K562 (cell line): ENCODE data around the gene MBOAT7. TPM values are rescaled to one million over a fixed set of nuclear protein-coding genes. Genes with fewer than 3 reads are reported as not detected.

Experiments used
- ATF6 ChIP-seq: sonication (generic); formaldehyde crosslinking; IDR thresholded peaks from 2 replicates; pipeline ENCODE4 v1.4.0; 2020; ENCODE audit warnings: mild to moderate bottlenecking, missing genetic modification reagents
- BMI1 ChIP-seq: fragments of 150-350 bp; IDR thresholded peaks from 2 replicates; pipeline ENCODE4 v1.6.1; 2014; ENCODE audit warnings: low read length
- EZH2 ChIP-seq: IDR thresholded peaks from 2 replicates; pipeline ENCODE4 v1.6.1; 2012; ENCODE audit warnings: low read depth, mild to moderate bottlenecking, inconsistent platforms, low read length, borderline replicate concordance
- HDAC6 ChIP-seq: IDR thresholded peaks from 2 replicates; pipeline ENCODE4 v1.6.1; 2012; ENCODE audit warnings: low read depth, mild to moderate bottlenecking, control low read depth, inconsistent platforms, low read length, moderate library complexity
- HES1 ChIP-seq: fragments of 450-650 bp; IDR thresholded peaks from 2 replicates; pipeline ENCODE4 v1.6.1; 2016; ENCODE audit warnings: low read depth, mild to moderate bottlenecking, moderate library complexity
- HSF4 ChIP-seq: fragments of 250-450 bp; sonication (Bioruptor Pico); IDR thresholded peaks from 2 replicates; pipeline ENCODE4 v2.1.2; 2022; ENCODE audit warnings: mild to moderate bottlenecking, moderate library complexity, borderline replicate concordance
- NFXL1 ChIP-seq: fragments of 450-650 bp; formaldehyde crosslinking; IDR thresholded peaks from 2 replicates; pipeline ENCODE4 v1.4.0; 2021; ENCODE audit warnings: mild to moderate bottlenecking
- NR2F6 ChIP-seq: fragments of 450-650 bp; formaldehyde crosslinking; IDR thresholded peaks from 2 replicates; pipeline ENCODE4 v1.4.0; 2020; ENCODE audit warnings: mild to moderate bottlenecking
- NR4A1 ChIP-seq, 2 experiments: fragments of 250-450 bp in 1 of 2; fragments of 450-650 bp in 1 of 2; sonication (Bioruptor Pico) in 1 of 2; IDR thresholded peaks; 2 replicates each; pipeline versions ENCODE4 v1.4.0 to v1.6.1; 2016 to 2020; ENCODE audit warnings: mild to moderate bottlenecking in 2 of 2, missing compliant biosample characterization in 1 of 2, missing genetic modification characterization in 1 of 2, moderate library complexity in 1 of 2
- PRDM10 ChIP-seq: fragments of 450-650 bp; IDR thresholded peaks from 2 replicates; pipeline ENCODE4 v1.6.1; 2018; ENCODE audit not compliant: partially characterized antibody
- RFX1 ChIP-seq: fragments of 450-650 bp; IDR thresholded peaks from 2 replicates; pipeline ENCODE4 v1.6.1; 2016; ENCODE audit warnings: mild to moderate bottlenecking, moderate library complexity
- USF2 ChIP-seq: sonication (generic); formaldehyde crosslinking; IDR thresholded peaks from 2 replicates; pipeline ENCODE4 v1.5.0; 2020; ENCODE audit warnings: missing genetic modification reagents
- ZBED1 ChIP-seq: IDR thresholded peaks from 2 replicates; pipeline ENCODE4 v1.6.1; 2014
- ZBTB34 ChIP-seq: fragments of 250-450 bp; sonication (Bioruptor Pico); IDR thresholded peaks from 2 replicates; pipeline ENCODE4 v1.8.0; 2021; ENCODE audit warnings: mild to moderate bottlenecking, moderate library complexity
- ZNF175 ChIP-seq: fragments of 200-800 bp; sonication (Bioruptor generic); IDR thresholded peaks from 2 replicates; pipeline ENCODE4 v1.6.1; 2016; ENCODE audit warnings: low read depth, mild to moderate bottlenecking, missing genetic modification characterization, missing compliant biosample characterization
- ZNF445 ChIP-seq: fragments of 250-450 bp; sonication (Bioruptor Pico); IDR thresholded peaks from 2 replicates; pipeline ENCODE4 v1.4.0; 2020; ENCODE audit warnings: low read depth, mild to moderate bottlenecking, moderate library complexity
- ZNF668 ChIP-seq: fragments of 250-450 bp; sonication (Bioruptor Pico); IDR thresholded peaks from 2 replicates; pipeline ENCODE4 v1.8.0; 2022; ENCODE audit warnings: mild to moderate bottlenecking, inconsistent platforms
- ZNF77 ChIP-seq: fragments of 250-450 bp; sonication (Bioruptor Pico); IDR thresholded peaks from 2 replicates; pipeline ENCODE4 v1.5.0; 2020
- ZNF79 ChIP-seq: fragments of 250-450 bp; sonication (Bioruptor Pico); IDR thresholded peaks from 2 replicates; pipeline ENCODE4 v1.4.0; 2020; ENCODE audit warnings: low read depth, mild to moderate bottlenecking, moderate library complexity
- polyA plus RNA-seq, 8 experiments: library from polyadenylated mRNA; depleted of rRNA in 4 of 8; stranded (reverse) in 5 of 8; unstranded in 3 of 8; fragments of >200 nt; fragmentation: Nextera tagmentation in 2 of 8; fragmentation: Illumina TruSeq in 1 of 8; extraction: Ambion mirVana in 2 of 8; extraction: Trizol in 1 of 8; gene quantifications; 2 replicates each; pipeline versions ENCODE4 v1.2.1 to v1.2.3, GENCODE V29; 2011 to 2014; ENCODE audit warnings: inconsistent platforms in 1 of 8, missing spikeins in 1 of 8
- total RNA-seq, 7 experiments: library from RNA; depleted of rRNA in 6 of 7; stranded (reverse); fragments of >200 nt in 6 of 7; fragmentation: Illumina TruSeq in 2 of 7; extraction: Trizol in 2 of 7; gene quantifications; 2 replicates each; pipeline versions ENCODE4 v1.2.1 to v1.2.3, GENCODE V29; 2011 to 2021; ENCODE audit warnings: low replicate concordance in 1 of 7

Gene MBOAT7
- total and polyA plus RNA-seq, 9 of the 15 experiments (the other 6 are each of a cell fraction or from before 2014, with no cell fraction given) = 1.4 to 153 (median 56.1) TPM

- no peak; the same call in 1 of the 2 replicates for TF ChIP-seq RFX1
- peak; percentile 96 for TF ChIP-seq HES1
- TF ChIP-seq ZBED1 = no peak; the same call in 1 of the 2 replicates
- no peak for TF ChIP-seq ZNF445 (CRISPR knock-in tag)
- TF ChIP-seq PRDM10 = peak; percentile 81
- TF ChIP-seq ZBTB34 (CRISPR knock-in tag) = no peak
- TF ChIP-seq NFXL1 (CRISPR knock-in tag) = 0 out of 2 replicates have a peak, but pooled peaks have one; percentile 54
- no peak for TF ChIP-seq EZH2
- 0 out of 2 replicates have a peak, but pooled peaks have one; percentile 59 for TF ChIP-seq NR4A1 (CRISPR knock-in tag; IDR thresholded peaks at IDR 0.05)
- peak; percentile 83 for TF ChIP-seq NR4A1 (tag; IDR thresholded peaks at IDR 0.05)
- TF ChIP-seq ATF6 (CRISPR knock-in tag) = no peak
- no peak for TF ChIP-seq HDAC6
- no peak for TF ChIP-seq ZNF175 (CRISPR knock-in tag)
- TF ChIP-seq HSF4 (CRISPR knock-in tag) = no peak
- no peak for TF ChIP-seq ZNF79
- peak; percentile 72 for TF ChIP-seq USF2
- peak; percentile 93 for TF ChIP-seq ZNF77 (CRISPR knock-in tag)
- TF ChIP-seq NR2F6 (CRISPR knock-in tag) = no peak; the same call in 1 of the 2 replicates
- TF ChIP-seq ZNF668 (CRISPR knock-in tag) = no peak
- TF ChIP-seq BMI1 = no peak
Measured at GRCh38 chr19:54207983-54208783, 18.8 kb upstream of the MBOAT7 start (continued).
